Glomerular visceral epithelial cell (primary cell): ENCODE data around the gene OR51M1.

Experiments used
- DNase-seq: peaks from one replicate; pipeline ENCODE4 v3.0.0-alpha.2; 2016; ENCODE audit errors: extremely low spot score

OR51M1 gene

DNA sequence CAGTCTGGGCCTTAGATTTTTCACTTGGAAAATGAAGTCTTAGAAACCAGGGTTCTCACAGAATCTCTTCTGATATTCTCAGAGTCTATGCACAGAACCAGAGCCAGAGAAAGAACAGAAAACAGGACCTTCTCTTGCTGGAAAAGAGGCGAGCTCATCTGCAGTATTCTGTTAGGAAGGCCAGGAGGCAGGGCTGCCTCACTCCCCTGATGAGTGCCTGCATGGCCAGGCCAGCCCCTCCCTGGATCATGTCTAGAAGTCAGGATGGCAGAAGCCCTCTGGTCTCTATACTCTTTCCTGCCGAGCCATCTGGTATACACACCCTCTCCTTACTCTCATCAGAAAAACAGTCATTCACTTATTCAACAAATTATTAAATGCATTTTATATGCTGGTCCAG lies 723 bp downstream of the OR51M1 start:
- no peak for DNase-seq

- DNase-seq: no peak
These were observed 6.6 kb downstream of the OR51M1 start for GRCh38 chr11:5390210-5390609.

GRCh38 chr11:5394091-5394490 lies 10.5 kb downstream of the OR51M1 start:
- DNase-seq: no peak

GRCh38 chr11:5398936-5399335 lies 15.3 kb downstream of the OR51M1 start:
- no peak for DNase-seq

DNA sequence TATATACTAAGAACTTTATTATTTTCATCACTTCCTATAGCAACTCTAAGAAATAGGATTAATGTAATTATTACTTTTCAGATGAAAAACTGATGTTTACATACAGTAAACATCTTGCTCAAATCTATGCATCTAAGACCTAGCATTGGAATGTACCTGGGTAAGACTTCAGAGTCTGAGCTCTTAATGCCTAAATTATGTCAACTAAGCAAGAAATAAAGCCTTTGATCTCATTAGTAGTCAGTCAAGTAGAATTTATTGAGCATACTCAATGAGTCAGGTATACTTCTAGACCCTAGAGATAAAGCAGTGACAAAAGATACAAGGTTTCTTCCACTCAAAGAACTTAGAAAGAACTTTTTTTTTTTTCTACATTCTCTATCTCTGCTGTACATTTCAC lies 21.6 kb downstream of the OR51M1 start:
- DNase-seq: no peak

DNA sequence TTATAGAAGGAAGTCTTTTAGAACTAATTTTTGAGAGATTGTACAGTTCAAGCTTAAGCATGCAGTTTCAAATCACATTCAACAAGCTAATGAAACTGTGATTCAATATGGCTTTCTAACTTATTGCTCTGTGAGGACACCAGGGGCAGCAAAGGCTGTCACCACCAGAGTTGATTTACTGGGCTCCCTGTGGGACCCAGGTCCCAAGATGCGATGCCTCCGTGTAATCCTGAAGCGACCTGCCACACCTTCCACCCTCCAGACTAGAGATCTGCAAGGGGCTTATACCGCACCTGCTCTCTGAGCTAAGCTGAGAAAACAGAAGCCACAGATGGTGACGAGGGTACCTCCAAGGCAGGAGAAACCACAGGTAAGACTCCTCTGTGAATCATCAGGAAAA lies 37.4 kb downstream of the OR51M1 start:
- no peak for DNase-seq

DNA sequence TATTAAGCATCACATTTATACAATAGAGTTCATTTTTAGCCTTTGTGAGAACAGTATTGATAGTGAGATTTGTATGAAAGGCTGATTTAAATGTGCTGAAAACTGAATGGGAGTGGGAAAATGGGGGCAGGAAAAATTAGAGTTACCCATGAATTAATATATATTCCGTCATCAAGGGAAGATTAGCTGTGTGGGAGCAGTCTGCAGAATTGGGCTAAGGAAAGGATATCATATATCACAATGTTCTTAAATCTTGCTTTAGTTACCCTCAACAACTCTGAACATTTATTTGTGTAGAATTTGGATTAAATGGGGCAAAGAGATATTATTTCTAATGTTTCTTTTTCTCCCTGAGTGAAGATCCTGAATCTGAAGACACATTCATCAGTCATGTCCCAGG lies 38.2 kb downstream of the OR51M1 start, which contains the start of gene OR51Q1:
TSS of gene OR51Q1 (plus strand) at position 301 of the 400 bp plus-strand sequence. CDS start at position 391, 90 bp downstream.
- no peak for DNase-seq

- DNase-seq: no peak
These were observed 39.5 kb downstream of the OR51M1 start for GRCh38 chr11:5423131-5423530.

GRCh38 chr11:5441414-5441813 lies 57.8 kb downstream of the OR51M1 start, which contains the start of gene OR51I1:
OR51I1 (minus strand) TSS chr11:5441514; CDS start chr11:5441514, 0 bp downstream.
- no peak for DNase-seq
